Smooth muscle cell (in vitro differentiated cells): Measurements from ENCODE around the gene OVCH2. TPM values are rescaled to one million over a fixed set of nuclear protein-coding genes. Genes with fewer than 3 reads are reported as not detected.

Experiments
- DNase-seq: peaks from one replicate; lab custom pipeline; 2025; ENCODE audit not compliant: unreplicated experiment; lab: John Stamatoyannopoulos, UW
- H2AFZ ChIP-seq: fragments of 200-600 bp; sonication (generic); 2 replicates; pipeline ENCODE4 v1.6.0; 2016; ENCODE audit warnings: antibody characterized with exemption, low read depth, mild to moderate bottlenecking
- H3F3A ChIP-seq: fragments of 200-600 bp; sonication (generic); 2 replicates; pipeline ENCODE4 v1.6.0; 2017; ENCODE audit warnings: antibody characterized with exemption, low read depth
- H3K27ac ChIP-seq: fragments of 200-600 bp; sonication (generic); 2 replicates; pipeline ENCODE4 v1.5.1; 2016; ENCODE audit warnings: low read depth, mild to moderate bottlenecking
- H3K27me3 ChIP-seq: fragments of 200-600 bp; sonication (generic); 2 replicates; pipeline ENCODE4 v1.6.1; 2016; ENCODE audit warnings: low read depth, mild to moderate bottlenecking
- H3K36me3 ChIP-seq: fragments of 200-600 bp; sonication (generic); 2 replicates; pipeline ENCODE4 v1.5.1; 2016; ENCODE audit warnings: low read depth
- H3K4me1 ChIP-seq: fragments of 200-600 bp; sonication (generic); 2 replicates; pipeline ENCODE4 v1.5.1; 2016; ENCODE audit warnings: low read depth
- H3K4me2 ChIP-seq: fragments of 200-600 bp; sonication (generic); 2 replicates; pipeline ENCODE4 v1.6.0; 2016; ENCODE audit warnings: mild to moderate bottlenecking
- H3K4me3 ChIP-seq: fragments of 200-600 bp; sonication (generic); 2 replicates; pipeline ENCODE4 v1.5.1; 2016; ENCODE audit warnings: mild to moderate bottlenecking
- H3K79me2 ChIP-seq: fragments of 200-600 bp; sonication (generic); 2 replicates; pipeline ENCODE4 v1.6.0; 2016; ENCODE audit warnings: low read depth, mild to moderate bottlenecking
- H3K9ac ChIP-seq: fragments of 200-600 bp; sonication (generic); 2 replicates; pipeline ENCODE4 v1.6.0; 2016; ENCODE audit warnings: low read depth
- H3K9me3 ChIP-seq: fragments of 200-600 bp; sonication (generic); replicated peaks from 2 replicates; pipeline ENCODE4 v1.5.1; 2016; ENCODE audit warnings: low read depth
- H4K20me1 ChIP-seq: fragments of 200-600 bp; sonication (generic); 2 replicates; pipeline ENCODE4 v1.6.0; 2016; ENCODE audit warnings: low read depth
- CTCF ChIP-seq: fragments of 200-600 bp; sonication (generic); IDR thresholded peaks from 2 replicates; pipeline ENCODE4 v1.5.1; 2017; ENCODE audit warnings: borderline replicate concordance, mild to moderate bottlenecking, antibody characterized with exemption; ENCODE audit not compliant: insufficient read depth, poor library complexity, severe bottlenecking
- WGBS: methylation state at CpG from one replicate; pipeline ENCODE4 v1.1.7; 2016; ENCODE audit warnings: low lambda C conversion rate; 5-methylcytosine and 5-hydroxymethylcytosine counted together
- polyA plus RNA-seq: library from polyadenylated mRNA; unstranded; fragments of >200 nt; fragmentation: Nextera tagmentation; extraction: Ambion mirVana; gene quantifications from 2 replicates; pipeline ENCODE4 v1.2.1, GENCODE V29; 2016
- total RNA-seq: library from RNA; depleted of rRNA; stranded (reverse); fragments of >200 nt; gene quantifications from 2 replicates; pipeline ENCODE4 v1.2.3, GENCODE V29; 2014

OVCH2 gene
- total and polyA plus RNA-seq, 2 experiments from 2014 or later = 0.13 to 0.26 TPM

DNA sequence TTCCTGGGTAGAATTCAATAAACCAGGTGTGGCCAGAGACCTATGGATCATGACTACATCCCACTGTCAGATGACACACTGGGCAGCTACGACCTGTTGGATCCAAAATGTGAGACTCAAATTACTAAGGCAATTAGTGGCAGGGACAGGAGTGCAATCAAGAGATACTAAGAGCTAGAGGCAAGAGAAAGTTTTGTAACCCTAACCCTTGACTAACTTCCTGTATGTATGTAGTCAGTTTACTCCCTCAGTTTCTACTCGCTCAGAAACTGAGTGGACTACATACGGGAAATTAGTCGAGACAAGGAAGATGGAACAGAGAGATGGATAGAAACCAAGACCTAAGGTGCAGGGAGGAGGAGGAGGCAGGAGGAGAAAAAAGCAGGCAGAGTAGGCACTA, 35.6 kb downstream of the OVCH2 start:
- no peak for TF ChIP-seq CTCF
- H3K79me2 ChIP-seq = no peaks in the 10 kb centered on the region
- H3K4me1 ChIP-seq = peaks cover 14% of the 10 kb centered on the region
- H3K4me2 ChIP-seq = no peak overlapping the region
- no peak for DNase-seq
- no peak overlapping the region for H3K4me3 ChIP-seq
- H3K9me3 ChIP-seq = no peaks in the 10 kb centered on the region
- H4K20me1 ChIP-seq = no peaks in the 10 kb centered on the region
- peak overlapping the region; percentile 55 for H3K27ac ChIP-seq
- H3K9ac ChIP-seq = no peak overlapping the region
- WGBS = 76% methylated on average over 4 of the region's 4 CpGs
- peaks cover 37% of the 10 kb centered on the region for H3F3A ChIP-seq
- no peak overlapping the region for H2AFZ ChIP-seq
- no peaks in the 10 kb centered on the region for H3K27me3 ChIP-seq
- H3K36me3 ChIP-seq = no peaks in the 10 kb centered on the region

GRCh38 chr11:7668911-7669310, 37.4 kb downstream of the OVCH2 start:
- no peaks in the 10 kb centered on the region for H3K79me2 ChIP-seq
- no peak overlapping the region for H2AFZ ChIP-seq
- no peak overlapping the region for H3K4me2 ChIP-seq
- H3K4me1 ChIP-seq = peaks cover 14% of the 10 kb centered on the region
- 82% methylated on average over 5 of the region's 5 CpGs for WGBS
- H3K9me3 ChIP-seq = no peaks in the 10 kb centered on the region
- H3K36me3 ChIP-seq = no peaks in the 10 kb centered on the region
- DNase-seq = no peak
- H3K27me3 ChIP-seq = no peaks in the 10 kb centered on the region
- peaks cover 26% of the 10 kb centered on the region for H3F3A ChIP-seq
- TF ChIP-seq CTCF = no peak
- H4K20me1 ChIP-seq = no peaks in the 10 kb centered on the region
- H3K9ac ChIP-seq = no peak overlapping the region
- no peak overlapping the region for H3K4me3 ChIP-seq
- H3K27ac ChIP-seq = no peak overlapping the region

DNA sequence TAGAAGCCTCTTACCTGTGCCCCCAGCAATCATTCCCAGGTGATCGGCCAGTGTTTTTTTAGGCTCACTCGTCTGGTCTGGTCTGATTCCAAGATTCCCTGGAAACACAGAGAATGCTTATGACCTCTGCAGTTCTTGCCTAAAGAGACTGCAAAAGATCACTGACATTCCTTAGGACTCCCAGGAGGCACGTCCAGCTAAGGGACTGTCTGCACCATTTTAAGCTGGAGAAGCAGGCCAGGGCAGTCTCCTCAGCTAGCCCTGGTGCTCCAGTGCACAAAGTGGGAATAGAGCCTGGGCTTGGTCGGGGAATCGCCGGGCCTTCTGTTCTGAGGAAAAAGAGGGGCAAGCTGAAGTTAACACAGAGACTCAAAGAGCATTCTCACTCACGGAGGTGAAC, 37.8 kb downstream of the OVCH2 start:
- H3K4me2 ChIP-seq = no peak overlapping the region

More for the DNA sequence above, 37.8 kb downstream of the OVCH2 start:
- Histone ChIP-seq H3K27ac (no peak overlapping the region), H3K27me3 (no peaks in the 10 kb centered on the region), H3K36me3 (no peaks in the 10 kb centered on the region), H4K20me1 (no peaks in the 10 kb centered on the region), H2AFZ (no peak overlapping the region), H3K79me2 (no peaks in the 10 kb centered on the region), H3K4me1 (peaks cover 14% of the 10 kb centered on the region), H3K9me3 (no peaks in the 10 kb centered on the region), H3F3A (peaks cover 26% of the 10 kb centered on the region), H3K4me3 (no peak overlapping the region), H3K9ac (no peak overlapping the region)
- DNase-seq = no peak
- no peak for TF ChIP-seq CTCF
- 82% methylated on average over 7 of the region's 7 CpGs for WGBS
